Measurements from ENCODE around the gene NDUFAF8.

The NDUFAF8 gene

GRCh38 chr17:81209141-81209540 is 30.0 kb upstream of the NDUFAF8 start:
- TF ChIP-seq, protein P1, sequence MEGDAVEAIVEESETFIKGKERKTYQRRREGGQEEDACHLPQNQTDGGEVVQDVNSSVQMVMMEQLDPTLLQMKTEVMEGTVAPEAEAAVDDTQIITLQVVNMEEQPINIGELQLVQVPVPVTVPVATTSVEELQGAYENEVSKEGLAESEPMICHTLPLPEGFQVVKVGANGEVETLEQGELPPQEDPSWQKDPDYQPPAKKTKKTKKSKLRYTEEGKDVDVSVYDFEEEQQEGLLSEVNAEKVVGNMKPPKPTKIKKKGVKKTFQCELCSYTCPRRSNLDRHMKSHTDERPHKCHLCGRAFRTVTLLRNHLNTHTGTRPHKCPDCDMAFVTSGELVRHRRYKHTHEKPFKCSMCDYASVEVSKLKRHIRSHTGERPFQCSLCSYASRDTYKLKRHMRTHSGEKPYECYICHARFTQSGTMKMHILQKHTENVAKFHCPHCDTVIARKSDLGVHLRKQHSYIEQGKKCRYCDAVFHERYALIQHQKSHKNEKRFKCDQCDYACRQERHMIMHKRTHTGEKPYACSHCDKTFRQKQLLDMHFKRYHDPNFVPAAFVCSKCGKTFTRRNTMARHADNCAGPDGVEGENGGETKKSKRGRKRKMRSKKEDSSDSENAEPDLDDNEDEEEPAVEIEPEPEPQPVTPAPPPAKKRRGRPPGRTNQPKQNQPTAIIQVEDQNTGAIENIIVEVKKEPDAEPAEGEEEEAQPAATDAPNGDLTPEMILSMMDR (IDR thresholded peaks at IDR 0.05; ENCODE audit: borderline replicate concordance, insufficient read depth, low read depth, low read length) = no peak
- H3K4me3 ChIP-seq (ENCODE audit: low read depth, low read length) = no peak overlapping the region

GRCh38 chr17:81210466-81210865 is 28.7 kb upstream of the NDUFAF8 start:
- TF ChIP-seq, protein P1 (IDR thresholded peaks at IDR 0.05; ENCODE audit: borderline replicate concordance, insufficient read depth, low read depth, low read length) = no peak
- H3K4me3 ChIP-seq (ENCODE audit: low read depth, low read length) = no peak overlapping the region

DNA sequence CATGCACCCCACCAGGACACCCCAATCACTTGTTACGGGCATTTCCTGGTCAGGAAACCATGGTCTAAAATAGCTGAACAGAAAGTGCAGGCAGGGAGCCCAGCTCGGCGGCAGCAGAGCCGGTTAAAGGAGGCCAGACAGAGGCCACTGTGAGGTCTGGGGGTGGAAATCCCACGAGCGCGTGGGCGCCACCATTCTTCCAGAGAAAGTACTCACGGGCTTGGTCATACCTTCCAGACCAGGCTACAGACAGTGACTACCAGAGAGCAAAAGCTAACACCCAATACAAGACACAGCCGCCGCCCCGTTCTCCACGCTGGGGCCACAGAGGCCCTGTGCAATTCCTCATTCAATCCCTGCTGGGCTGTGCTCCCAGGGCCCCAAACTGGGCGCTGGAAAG is 28.2 kb upstream of the NDUFAF8 start:
- peak overlapping the region; percentile 5 for H3K4me3 ChIP-seq (ENCODE audit: low read depth, low read length)
- TF ChIP-seq, protein P1 (IDR thresholded peaks at IDR 0.05; ENCODE audit: borderline replicate concordance, insufficient read depth, low read depth, low read length) = no peak

DNA sequence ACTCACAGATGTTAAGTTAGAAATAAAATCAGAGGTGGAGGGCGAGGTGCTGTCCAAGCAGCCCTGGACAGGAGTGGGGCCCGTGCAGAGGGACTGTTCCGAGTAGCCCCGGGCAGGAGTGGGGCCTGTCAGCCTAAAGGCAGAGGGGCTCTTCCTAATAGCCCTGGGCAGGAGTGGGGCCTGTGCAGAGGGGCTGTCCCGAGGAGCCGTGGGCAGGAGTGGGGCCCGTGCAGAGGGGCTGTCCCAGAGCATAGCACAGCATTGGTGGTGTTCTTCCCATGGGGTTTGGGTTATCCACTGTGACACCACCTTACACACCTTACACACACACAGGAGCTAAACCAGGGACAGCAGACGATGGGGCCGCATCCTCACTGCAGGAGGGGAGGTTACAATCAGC is 26.8 kb upstream of the NDUFAF8 start:
- no peak overlapping the region for H3K4me3 ChIP-seq (ENCODE audit: low read depth, low read length)
- TF ChIP-seq, protein P1 (IDR thresholded peaks at IDR 0.05; ENCODE audit: borderline replicate concordance, insufficient read depth, low read depth, low read length) = no peak

DNA sequence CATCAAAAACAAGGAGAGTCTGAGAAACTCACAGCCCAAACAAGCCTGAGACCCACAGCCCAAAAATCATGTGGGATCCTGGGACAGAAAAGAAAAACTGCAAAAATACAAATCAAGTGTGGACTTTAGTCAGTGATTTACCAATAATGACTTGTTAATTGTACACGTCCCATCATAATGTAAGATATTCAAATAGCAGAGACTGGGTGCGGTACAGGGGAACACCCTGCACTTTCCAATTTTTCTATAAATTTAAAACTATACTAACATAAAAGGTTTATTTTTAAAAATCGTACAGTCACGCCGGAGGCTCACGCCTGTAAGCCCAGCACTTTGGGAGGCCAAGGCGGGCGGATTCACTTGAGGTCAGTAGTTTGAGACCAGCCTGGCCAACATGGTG is 25.1 kb upstream of the NDUFAF8 start:
- TF ChIP-seq, protein P1 (IDR thresholded peaks at IDR 0.05; ENCODE audit: borderline replicate concordance, insufficient read depth, low read depth, low read length) = no peak

GRCh38 chr17:81217491-81217890 is 21.6 kb upstream of the NDUFAF8 start:
- H3K4me3 ChIP-seq (ENCODE audit: low read depth, low read length) = no peak overlapping the region

More for the DNA sequence above, 25.1 kb upstream of the NDUFAF8 start:
- H3K4me3 ChIP-seq (ENCODE audit: low read depth, low read length) = no peak overlapping the region

DNA sequence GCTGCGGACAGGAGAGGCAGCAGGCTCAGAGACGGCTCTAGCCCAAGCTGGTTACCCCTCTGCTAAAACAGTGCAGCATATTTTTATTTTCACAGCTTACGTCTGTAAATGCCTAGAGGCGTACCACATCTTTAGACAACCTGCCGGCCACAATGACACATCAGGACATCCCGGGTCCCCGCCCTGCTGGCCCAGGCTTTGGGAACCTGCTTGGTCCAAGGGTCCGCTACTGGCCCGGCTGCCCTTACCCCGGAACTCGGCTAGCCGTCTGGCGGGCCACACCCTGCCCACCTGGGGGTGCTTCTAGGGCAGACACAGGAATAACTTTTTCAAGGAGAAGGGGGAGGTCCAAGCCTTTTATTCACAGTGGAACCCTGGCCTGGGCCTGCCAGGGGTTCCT is 20.7 kb upstream of the NDUFAF8 start:
- TF ChIP-seq, protein P1 (IDR thresholded peaks at IDR 0.05; ENCODE audit: borderline replicate concordance, insufficient read depth, low read depth, low read length) = no peak
- H3K4me3 ChIP-seq (ENCODE audit: low read depth, low read length) = no peak overlapping the region

More at GRCh38 chr17:81217491-81217890, 21.6 kb upstream of the NDUFAF8 start:
- TF ChIP-seq, protein P1 (IDR thresholded peaks at IDR 0.05; ENCODE audit: borderline replicate concordance, insufficient read depth, low read depth, low read length) = no peak
